ENCODE data around the gene DHDH.

GRCh38 chr19:48935864-48936263 lies 2.4 kb downstream of the DHDH start:
- TF ChIP-seq CTCF (conservative IDR thresholded peaks at IDR 0.05 in 1 of 2, IDR thresholded peaks at IDR 0.05 in 1 of 2; ENCODE audit: extremely low read depth in 1 of 2, insufficient read depth in 1 of 2, low read depth in 1 of 2, low read length in 2 of 2) = no peak
- TF ChIP-seq EZH2 (IDR thresholded peaks at IDR 0.05; ENCODE audit: borderline replicate concordance, low read length) = no peak

Data from mammary epithelial cell (primary cell).